Loucy (cell line): Measurements from ENCODE around the gene FGFR2.

ENCODE experiments used
- H2AFZ ChIP-seq: fragments of 200-600 bp; sonication (generic); 2 replicates; pipeline ENCODE4 v1.6.0; 2016; ENCODE audit warnings: antibody characterized with exemption, mild to moderate bottlenecking, low read length, moderate library complexity
- H3F3A ChIP-seq: fragments of 200-600 bp; 2 replicates; pipeline ENCODE4 v1.6.0; 2016; ENCODE audit warnings: antibody characterized with exemption, low read depth, mild to moderate bottlenecking
- H3K27me3 ChIP-seq: fragments of 200-600 bp; sonication (generic); 2 replicates; pipeline ENCODE4 v1.6.1; 2014; ENCODE audit warnings: low read length, mild to moderate bottlenecking; ENCODE audit not compliant: insufficient read depth, poor library complexity, severe bottlenecking
- H3K36me3 ChIP-seq: fragments of 200-600 bp; sonication (generic); 2 replicates; pipeline ENCODE4 v1.6.1; 2016; ENCODE audit warnings: low read length; ENCODE audit not compliant: insufficient read depth
- H3K4me1 ChIP-seq: fragments of 200-600 bp; sonication (generic); 2 replicates; pipeline ENCODE4 v1.5.1; 2014; ENCODE audit warnings: low read length, mild to moderate bottlenecking; ENCODE audit not compliant: insufficient read depth, poor library complexity, severe bottlenecking
- H3K4me2 ChIP-seq: fragments of 200-600 bp; sonication (generic); 2 replicates; pipeline ENCODE4 v1.6.0; 2014; ENCODE audit warnings: antibody characterized with exemption, low read length, low read depth, mild to moderate bottlenecking; ENCODE audit not compliant: poor library complexity, severe bottlenecking
- H3K4me3 ChIP-seq: fragments of 200-600 bp; sonication (generic); 2 replicates; pipeline ENCODE4 v1.5.1; 2014; ENCODE audit warnings: low read length, mild to moderate bottlenecking, mixed read lengths; ENCODE audit not compliant: poor library complexity, severe bottlenecking
- H3K79me2 ChIP-seq: fragments of 200-600 bp; sonication (generic); 2 replicates; pipeline ENCODE4 v1.6.1; 2014; ENCODE audit warnings: low read length; ENCODE audit not compliant: insufficient read depth
- H3K9ac ChIP-seq: fragments of 200-600 bp; sonication (generic); 2 replicates; pipeline ENCODE4 v1.6.0; 2014; ENCODE audit warnings: mild to moderate bottlenecking, low read depth, low read length, moderate library complexity; ENCODE audit not compliant: poor library complexity, severe bottlenecking
- H3K9me2 ChIP-seq: fragments of 200-600 bp; sonication (generic); replicated peaks from 2 replicates; pipeline ENCODE4 v1.6.1; 2016; ENCODE audit warnings: low read depth, low read length, mixed read lengths
- H3K9me3 ChIP-seq: fragments of 200-600 bp; sonication (generic); 2 replicates; pipeline ENCODE4 v1.6.1; 2014; ENCODE audit warnings: mild to moderate bottlenecking, antibody characterized with exemption, low read length, low read depth; ENCODE audit not compliant: insufficient read depth
- H4K20me1 ChIP-seq: fragments of 200-600 bp; sonication (generic); 2 replicates; pipeline ENCODE4 v1.6.0; 2014; ENCODE audit warnings: antibody characterized with exemption, low read length, mild to moderate bottlenecking; ENCODE audit not compliant: insufficient read depth, poor library complexity, severe bottlenecking
- CTCF ChIP-seq: fragments of 200-600 bp; sonication (generic); conservative IDR thresholded peaks from 2 replicates; pipeline ENCODE4 v1.5.1; 2014; ENCODE audit warnings: mild to moderate bottlenecking, antibody characterized with exemption, low read length
- EZH2phosphoT487 ChIP-seq: fragments of 200-600 bp; IDR thresholded peaks from 2 replicates; pipeline ENCODE4 v1.6.1; 2018; ENCODE audit warnings: antibody characterized with exemption, mild to moderate bottlenecking, moderate library complexity, borderline replicate concordance

FGFR2 gene

GRCh38 chr10:121464517-121464916, 133.7 kb downstream of the FGFR2 start:
- Histone ChIP-seq H3F3A (no peaks in the 10 kb centered on the region), H3K9ac (no peak overlapping the region), H3K36me3 (no peaks in the 10 kb centered on the region), H3K9me3 (no peaks in the 10 kb centered on the region; the same call in 1 of the 2 replicates), H3K9me2 (no peaks in the 10 kb centered on the region), H4K20me1 (no peaks in the 10 kb centered on the region), H3K4me3 (no peak overlapping the region), H3K4me1 (no peaks in the 10 kb centered on the region), H3K4me2 (no peak overlapping the region), H2AFZ (no peak overlapping the region), H3K79me2 (no peaks in the 10 kb centered on the region), H3K27me3 (no peaks in the 10 kb centered on the region)
- TF ChIP-seq EZH2phosphoT487: no peak
- no peak for TF ChIP-seq CTCF

- TF ChIP-seq CTCF: no peak
- TF ChIP-seq EZH2phosphoT487: no peak
- no peak overlapping the region for H3K9ac ChIP-seq
- H3K9me2 ChIP-seq: no peaks in the 10 kb centered on the region
- no peak overlapping the region for H3K4me2 ChIP-seq
- no peaks in the 10 kb centered on the region for H3K27me3 ChIP-seq
- H3K4me3 ChIP-seq: no peak overlapping the region
- no peaks in the 10 kb centered on the region for H3K4me1 ChIP-seq
- no peak overlapping the region for H2AFZ ChIP-seq
- no peaks in the 10 kb centered on the region for H4K20me1 ChIP-seq
- peaks cover 1% of the 10 kb centered on the region; the same call in 1 of the 2 replicates for H3K9me3 ChIP-seq
- H3K36me3 ChIP-seq: no peaks in the 10 kb centered on the region
- no peaks in the 10 kb centered on the region for H3K79me2 ChIP-seq
- no peaks in the 10 kb centered on the region for H3F3A ChIP-seq
Measured at GRCh38 chr10:121462955-121463354, 135.3 kb downstream of the FGFR2 start.

- H3K79me2 ChIP-seq: no peaks in the 10 kb centered on the region
- H2AFZ ChIP-seq: no peak overlapping the region
- TF ChIP-seq CTCF (no peak), EZH2phosphoT487 (no peak)
- no peak overlapping the region for H3K4me2 ChIP-seq
- H3K4me3 ChIP-seq: no peak overlapping the region
- no peak overlapping the region for H3K9ac ChIP-seq
- no peaks in the 10 kb centered on the region for H3K4me1 ChIP-seq
- H4K20me1 ChIP-seq: no peaks in the 10 kb centered on the region
- no peaks in the 10 kb centered on the region for H3K27me3 ChIP-seq
- peaks cover 4% of the 10 kb centered on the region; the same call in 1 of the 2 replicates for H3K9me3 ChIP-seq
- H3K36me3 ChIP-seq: no peaks in the 10 kb centered on the region
- no peaks in the 10 kb centered on the region for H3F3A ChIP-seq
- H3K9me2 ChIP-seq: no peaks in the 10 kb centered on the region
Measured at GRCh38 chr10:121462281-121462680, 136.0 kb downstream of the FGFR2 start.
